ENCODE measurements around the gene CBARP. TPM values are rescaled to one million over a fixed set of nuclear protein-coding genes. Genes with fewer than 3 reads are reported as not detected.

Gene CBARP
- total and polyA plus RNA-seq, 9 of the 15 experiments (the other 6 are each of a cell fraction or from before 2014, with no cell fraction given) = 0.03 to 8.9 (median 1.2) TPM; not detected in 1

GRCh38 chr19:1226522-1227303, 11.1 kb downstream of the CBARP start (continued):
- no peak for TF ChIP-seq TCF3 (CRISPR knock-in tag; IDR thresholded peaks at IDR 0.05)
- no peak for TF ChIP-seq MCM2 (IDR thresholded peaks at IDR 0.05; ENCODE audit: low read depth)
- TF ChIP-seq ZHX1 (conservative IDR thresholded peaks at IDR 0.05; ENCODE audit: low read length) = no peak
- TF ChIP-seq POLR2AphosphoS5 (IDR thresholded peaks at IDR 0.05; ENCODE audit: control insufficient read depth, insufficient read depth, low read depth, low read length) = 0 out of 2 replicates have a peak, but pooled peaks have one; percentile 8
- TF ChIP-seq HNRNPL (IDR thresholded peaks at IDR 0.05; ENCODE audit: low read depth, low read length) = peak; percentile 31; the same call in 1 of the 2 replicates
- 0 out of 2 replicates have a peak, but pooled peaks have one; percentile 34 for TF ChIP-seq SUPT5H (IDR thresholded peaks at IDR 0.05)
- no peak for TF ChIP-seq CBX5 (IDR thresholded peaks at IDR 0.05; ENCODE audit: borderline replicate concordance, low read depth)
- TF ChIP-seq ZKSCAN3 (CRISPR knock-in tag; IDR thresholded peaks at IDR 0.05) = no peak
- TF ChIP-seq ZNF696 (CRISPR knock-in tag; conservative IDR thresholded peaks at IDR 0.05) = no peak
- TF ChIP-seq MXI1 (IDR thresholded peaks at IDR 0.05; ENCODE audit: low read depth, low read length) = no peak
- TF ChIP-seq ZBED1 (IDR thresholded peaks at IDR 0.05) = no peak
- TF ChIP-seq, protein P1, sequence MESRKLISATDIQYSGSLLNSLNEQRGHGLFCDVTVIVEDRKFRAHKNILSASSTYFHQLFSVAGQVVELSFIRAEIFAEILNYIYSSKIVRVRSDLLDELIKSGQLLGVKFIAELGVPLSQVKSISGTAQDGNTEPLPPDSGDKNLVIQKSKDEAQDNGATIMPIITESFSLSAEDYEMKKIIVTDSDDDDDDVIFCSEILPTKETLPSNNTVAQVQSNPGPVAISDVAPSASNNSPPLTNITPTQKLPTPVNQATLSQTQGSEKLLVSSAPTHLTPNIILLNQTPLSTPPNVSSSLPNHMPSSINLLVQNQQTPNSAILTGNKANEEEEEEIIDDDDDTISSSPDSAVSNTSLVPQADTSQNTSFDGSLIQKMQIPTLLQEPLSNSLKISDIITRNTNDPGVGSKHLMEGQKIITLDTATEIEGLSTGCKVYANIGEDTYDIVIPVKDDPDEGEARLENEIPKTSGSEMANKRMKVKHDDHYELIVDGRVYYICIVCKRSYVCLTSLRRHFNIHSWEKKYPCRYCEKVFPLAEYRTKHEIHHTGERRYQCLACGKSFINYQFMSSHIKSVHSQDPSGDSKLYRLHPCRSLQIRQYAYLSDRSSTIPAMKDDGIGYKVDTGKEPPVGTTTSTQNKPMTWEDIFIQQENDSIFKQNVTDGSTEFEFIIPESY (CRISPR knock-in tag; IDR thresholded peaks at IDR 0.05) = peak; percentile 97
- TF ChIP-seq XRCC4 (IDR thresholded peaks at IDR 0.05; ENCODE audit: extremely low read depth, insufficient read depth, insufficient read length) = no peak
- TF ChIP-seq RBFOX2 (IDR thresholded peaks at IDR 0.05; ENCODE audit: low read depth, low read length) = peak; percentile 10; the same call in 1 of the 2 replicates
- TF ChIP-seq NR3C1 (CRISPR knock-in tag; IDR thresholded peaks at IDR 0.05) = no peak
- no peak for TF ChIP-seq SAP30 (IDR thresholded peaks at IDR 0.05; ENCODE audit: borderline replicate concordance, insufficient read depth, low read depth, low read length, poor library complexity, severe bottlenecking)
- peak; percentile 38 for TF ChIP-seq FIP1L1 (IDR thresholded peaks at IDR 0.05; ENCODE audit: low read depth, low read length, poor library complexity, severe bottlenecking)

Data from K562 (cell line).